HepG2 (cell line): ENCODE measurements around the gene CHID1. TPM values are rescaled to one million over a fixed set of nuclear protein-coding genes. Genes with fewer than 3 reads are reported as not detected.

Source experiments
- ATAC-seq: fragments of 200-7000 bp; cut with Tn5 transposase; 3 replicates; pipeline ENCODE4 v1.9.1; 2020; ENCODE audit warnings: mild to moderate bottlenecking, moderate library complexity
- BruUV-seq: library from RNA; stranded (reverse); fragments of 400-500 nt; replicated peaks from 2 replicates; lab custom pipeline; 2021; lab: Mats Ljungman, UMichigan
- CTCF ChIA-PET: fragments of 300-600 bp; formaldehyde crosslinking; extraction: SDS; loops from one replicate; lab custom pipeline; 2021; ENCODE audit warnings: low total read pairs, inconsistent platforms, low intra/inter-chr PET ratio; lab: Yijun Ruan, JAX
- POLR2A ChIA-PET: fragments of 350-600 bp; sonication (Branson Sonifier 250); formaldehyde crosslinking; loops from one replicate; lab custom pipeline; 2020; ENCODE audit warnings: antibody characterized with exemption, inconsistent platforms; lab: Yijun Ruan, JAX
- DNase-seq: peaks from one replicate; pipeline ENCODE4 v3.0.0-alpha.2; 2015; ENCODE audit warnings: low spot score
- FAIRE-seq: peaks from 3 replicates; lab custom pipeline; 2011; peaks lifted over from hg19 to GRCh38; lab: Jason Lieb, UNC
- H2AFZ ChIP-seq: one replicate; pipeline ENCODE4 v1.6.1; 2011; ENCODE audit warnings: low read length, inconsistent platforms
- H3K27ac ChIP-seq: fragments of 300-600 bp; 3 replicates; pipeline ENCODE4 v1.8.0; 2011; ENCODE audit warnings: mixed run types, mild to moderate bottlenecking, mixed read lengths, low read length, inconsistent platforms; ENCODE audit not compliant: insufficient read depth; ENCODE audit errors: extremely low read length
- H3K27me3 ChIP-seq, 2 experiments: fragments of 200-600 bp in 1 of 2; 2 replicates in 1 of 2; 3 replicates in 1 of 2; pipeline versions ENCODE4 v1.6.0 to v1.8.0; 2011; ENCODE audit warnings: low read length in 2 of 2, mild to moderate bottlenecking in 2 of 2, moderate library complexity in 2 of 2, inconsistent platforms in 1 of 2; ENCODE audit not compliant: insufficient read depth in 2 of 2, control insufficient read depth in 1 of 2
- H3K36me3 ChIP-seq, 2 experiments: fragments of 200-600 bp in 1 of 2; replicated peaks in 1 of 2; 2 replicates in 1 of 2; 3 replicates in 1 of 2; pipeline versions ENCODE4 v1.5.1 to v1.8.0; 2011; ENCODE audit warnings: low read length in 2 of 2, inconsistent platforms in 1 of 2; ENCODE audit not compliant: insufficient read depth in 2 of 2, control insufficient read depth in 1 of 2
- H3K4me1 ChIP-seq: 2 replicates; pipeline ENCODE4 v1.5.1; 2012; ENCODE audit warnings: low read length, inconsistent platforms; ENCODE audit not compliant: insufficient read depth
- H3K4me2 ChIP-seq: 2 replicates; pipeline ENCODE4 v1.6.0; 2011; ENCODE audit warnings: low read depth, low read length, inconsistent platforms
- H3K4me3 ChIP-seq, 3 experiments: fragments of 200-600 bp in 1 of 3; sonication (generic), shearing (Covaris generic) in 1 of 3; replicated peaks in 1 of 3; 2 replicates each; pipeline ENCODE4 v1.5.1; 2011 to 2016; ENCODE audit warnings: low read length in 3 of 3, inconsistent platforms in 2 of 3, low read depth in 2 of 3, mild to moderate bottlenecking in 2 of 3, control low read depth in 1 of 3, mixed read lengths in 1 of 3; ENCODE audit not compliant: insufficient read depth in 1 of 3
- H3K79me2 ChIP-seq: one replicate; pipeline ENCODE4 v1.6.1; 2011; ENCODE audit warnings: low read length, inconsistent platforms; ENCODE audit not compliant: insufficient read depth
- H3K9ac ChIP-seq: 2 replicates; pipeline ENCODE4 v1.6.0; 2011; ENCODE audit warnings: mild to moderate bottlenecking, low read depth, low read length, inconsistent platforms; ENCODE audit not compliant: insufficient read depth
- H3K9me3 ChIP-seq: 2 replicates; pipeline ENCODE4 v1.5.1; 2012; ENCODE audit warnings: mild to moderate bottlenecking, low read length
- H4K20me1 ChIP-seq: 2 replicates; pipeline ENCODE4 v1.6.0; 2011; ENCODE audit warnings: inconsistent platforms, mild to moderate bottlenecking, low read length, moderate library complexity; ENCODE audit not compliant: insufficient read depth
- AGO2 ChIP-seq: fragments of 200-400 bp; formaldehyde crosslinking; optimal IDR thresholded peaks from 2 replicates; pipeline ENCODE3; 2017; ENCODE audit warnings: mild to moderate bottlenecking, low read depth, low read length, moderate library complexity
- STAG1 ChIP-seq: sonication (generic); formaldehyde crosslinking; IDR thresholded peaks from 2 replicates; pipeline ENCODE4 v1.4.0; 2020; ENCODE audit warnings: missing genetic modification reagents
- SYNCRIP ChIP-seq: fragments of 200-400 bp; formaldehyde crosslinking; IDR thresholded peaks from 2 replicates; pipeline ENCODE4 v1.6.1; 2018; ENCODE audit warnings: mild to moderate bottlenecking, low read depth, low read length; ENCODE audit not compliant: insufficient read depth
- WGBS: methylation state at CpG from one replicate; pipeline ENCODE4 v1.1.6; 2017; ENCODE audit warnings: low lambda C conversion rate; 5-methylcytosine and 5-hydroxymethylcytosine counted together
- in situ Hi-C: cut with HindIII; loops from 2 replicates; pipeline ENCODE4 v1.10.0; 2017; ENCODE audit warnings: low pct_unique_long_range_greater_than_20kb; ENCODE audit not compliant: extremely low pct_ligation_motif_present
- intact Hi-C: fragments of 100-400 bp; cut with micrococcal nuclease; formaldehyde crosslinking; loops from one replicate; pipeline ENCODE4 v1.10.0; 2022; ENCODE audit not compliant: unreplicated experiment
- polyA plus RNA-seq, 8 experiments: library from polyadenylated mRNA; depleted of rRNA in 3 of 8; stranded (reverse) in 7 of 8; unstranded in 1 of 8; fragments of >200 nt; fragmentation: Illumina TruSeq in 4 of 8; extraction: Trizol in 4 of 8; gene quantifications; 2 replicates each; pipeline versions ENCODE4 v1.2.1 to v1.2.3, GENCODE V29; 2011 to 2016; ENCODE audit warnings: low read depth in 4 of 8, missing spikeins in 1 of 8, mixed read lengths in 1 of 8; ENCODE audit not compliant: insufficient read depth in 1 of 8
- total RNA-seq, 5 experiments: library from RNA; depleted of rRNA; stranded (reverse); fragments of >200 nt; fragmentation: Illumina TruSeq; extraction: Trizol; gene quantifications; 2 replicates each; pipeline ENCODE4 v1.2.3, GENCODE V29; 2016; ENCODE audit warnings: low read depth in 1 of 5
- TF ChIP-seq, protein P1 (sequence below): sonication (generic); formaldehyde crosslinking; IDR thresholded peaks from 2 replicates; pipeline ENCODE4 v1.5.0; 2020; ENCODE audit warnings: mild to moderate bottlenecking, missing genetic modification reagents, moderate library complexity

Gene CHID1
- total and polyA plus RNA-seq, 2 of the 13 experiments (the other 11 are each of a cell fraction or from before 2014, with no cell fraction given), result 65.1 to 93.6 TPM

- FAIRE-seq (no peak), DNase-seq (no peak), ATAC-seq (no peak)
- no peak overlapping the region for H3K9ac ChIP-seq
- no peak overlapping the region for H3K27ac ChIP-seq
- H3K4me1 ChIP-seq, result peaks cover 3% of the 10 kb centered on the region
- CTCF ChIA-PET, result no interaction called here
- H3K4me2 ChIP-seq, result no peak overlapping the region
- no peak overlapping the region for H3K4me3 ChIP-seq
- no peaks in the 10 kb centered on the region for H3K9me3 ChIP-seq
- no peak overlapping the region for H2AFZ ChIP-seq
- intact Hi-C loops, result no loop called here
- H3K36me3 ChIP-seq, result no peaks in the 10 kb centered on the region; a peak in 2 of 5 replicates
- H3K79me2 ChIP-seq, result no peaks in the 10 kb centered on the region
- TF ChIP-seq SYNCRIP (no peak), AGO2 (peak; percentile 12), STAG1 (CRISPR knock-in tag) (peak; percentile 26; the same call in 1 of the 2 replicates)
- TF ChIP-seq, protein P1, sequence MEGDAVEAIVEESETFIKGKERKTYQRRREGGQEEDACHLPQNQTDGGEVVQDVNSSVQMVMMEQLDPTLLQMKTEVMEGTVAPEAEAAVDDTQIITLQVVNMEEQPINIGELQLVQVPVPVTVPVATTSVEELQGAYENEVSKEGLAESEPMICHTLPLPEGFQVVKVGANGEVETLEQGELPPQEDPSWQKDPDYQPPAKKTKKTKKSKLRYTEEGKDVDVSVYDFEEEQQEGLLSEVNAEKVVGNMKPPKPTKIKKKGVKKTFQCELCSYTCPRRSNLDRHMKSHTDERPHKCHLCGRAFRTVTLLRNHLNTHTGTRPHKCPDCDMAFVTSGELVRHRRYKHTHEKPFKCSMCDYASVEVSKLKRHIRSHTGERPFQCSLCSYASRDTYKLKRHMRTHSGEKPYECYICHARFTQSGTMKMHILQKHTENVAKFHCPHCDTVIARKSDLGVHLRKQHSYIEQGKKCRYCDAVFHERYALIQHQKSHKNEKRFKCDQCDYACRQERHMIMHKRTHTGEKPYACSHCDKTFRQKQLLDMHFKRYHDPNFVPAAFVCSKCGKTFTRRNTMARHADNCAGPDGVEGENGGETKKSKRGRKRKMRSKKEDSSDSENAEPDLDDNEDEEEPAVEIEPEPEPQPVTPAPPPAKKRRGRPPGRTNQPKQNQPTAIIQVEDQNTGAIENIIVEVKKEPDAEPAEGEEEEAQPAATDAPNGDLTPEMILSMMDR (CRISPR knock-in tag), result peak; percentile 50
- no TSS peak for BruUV-seq
- POLR2A ChIA-PET, result no interaction called here
- in situ Hi-C loops, result no loop called here
- H4K20me1 ChIP-seq, result 0 out of 2 replicates have a peak, but pooled peaks cover 2% of the 10 kb centered on the region
- 99% methylated on average over 13 of the region's 28 CpGs for WGBS
- no peaks in the 10 kb centered on the region for H3K27me3 ChIP-seq
Measured at GRCh38 chr11:850775-851763, 59.5 kb downstream of the CHID1 start.
